Osteocyte (in vitro differentiated cells): Measurements from ENCODE around the gene IL10RB. TPM values are rescaled to one million over a fixed set of nuclear protein-coding genes. Genes with fewer than 3 reads are reported as not detected.

ENCODE experiments used
- DNase-seq: peaks from one replicate; pipeline ENCODE4 v3.0.0; 2021; ENCODE audit warnings: mixed read lengths; ENCODE audit not compliant: unreplicated experiment; ENCODE audit errors: extremely low spot score
- H3K27ac Mint-ChIP-seq: one replicate; pipeline ENCODE4 v1.8.0; 2021; ENCODE audit warnings: mild to moderate bottlenecking, mixed read lengths; ENCODE audit not compliant: unreplicated experiment
- H3K27me3 Mint-ChIP-seq: one replicate; pipeline ENCODE4 v1.8.0; 2021; ENCODE audit warnings: mixed read lengths; ENCODE audit not compliant: unreplicated experiment
- H3K36me3 Mint-ChIP-seq: one replicate; pipeline ENCODE4 v1.8.0; 2021; ENCODE audit warnings: mixed read lengths; ENCODE audit not compliant: unreplicated experiment
- H3K4me1 Mint-ChIP-seq: one replicate; pipeline ENCODE4 v1.8.0; 2021; ENCODE audit warnings: mixed read lengths; ENCODE audit not compliant: unreplicated experiment
- H3K4me3 Mint-ChIP-seq: one replicate; pipeline ENCODE4 v1.8.0; 2021; ENCODE audit warnings: mild to moderate bottlenecking, moderate library complexity, mixed read lengths; ENCODE audit not compliant: unreplicated experiment
- H3K9me3 Mint-ChIP-seq: one replicate; pipeline ENCODE4 v1.8.0; 2021; ENCODE audit warnings: mixed read lengths; ENCODE audit not compliant: unreplicated experiment
- CTCF ChIP-seq: fragments of 200-600 bp; sonication (generic); IDR thresholded peaks from 2 replicates; pipeline ENCODE4 v1.5.0; 2021; ENCODE audit warnings: antibody characterized with exemption, mild to moderate bottlenecking, moderate library complexity
- total RNA-seq: library from RNA; stranded (reverse); gene quantifications from 2 replicates; pipeline ENCODE4 v1.2.1, GENCODE V29; 2021

The IL10RB gene
- total RNA-seq, 1 donor from 2014 or later = 21.1 TPM

GRCh38 chr21:33279330-33279820 lies 13.2 kb downstream of the IL10RB start:
- no peak for DNase-seq
- TF ChIP-seq CTCF = no peak
- H3K4me3 Mint-ChIP-seq = no peak overlapping the region
- H3K9me3 Mint-ChIP-seq = peaks cover 15% of the 10 kb centered on the region
- H3K27me3 Mint-ChIP-seq = no peaks in the 10 kb centered on the region
- peaks cover 48% of the 10 kb centered on the region for H3K36me3 Mint-ChIP-seq
- no peak overlapping the region for H3K27ac Mint-ChIP-seq
- no peaks in the 10 kb centered on the region for H3K4me1 Mint-ChIP-seq

GRCh38 chr21:33281096-33281652 lies 15.0 kb downstream of the IL10RB start:
- Mint-ChIP-seq H3K9me3 (peaks cover 15% of the 10 kb centered on the region), H3K27ac (no peak overlapping the region), H3K4me1 (peaks cover 8% of the 10 kb centered on the region), H3K36me3 (peaks cover 51% of the 10 kb centered on the region), H3K4me3 (no peak overlapping the region), H3K27me3 (no peaks in the 10 kb centered on the region)
- DNase-seq = no peak
- TF ChIP-seq CTCF = no peak

GRCh38 chr21:33283203-33283602 lies 17.0 kb downstream of the IL10RB start:
- no peak for DNase-seq
- no peak for TF ChIP-seq CTCF
- no peaks in the 10 kb centered on the region for H3K27me3 Mint-ChIP-seq
- peaks cover 15% of the 10 kb centered on the region for H3K9me3 Mint-ChIP-seq
- no peak overlapping the region for H3K27ac Mint-ChIP-seq
- no peak overlapping the region for H3K4me3 Mint-ChIP-seq
- H3K4me1 Mint-ChIP-seq = peaks cover 29% of the 10 kb centered on the region
- H3K36me3 Mint-ChIP-seq = peaks cover 41% of the 10 kb centered on the region

- Mint-ChIP-seq H3K36me3 (peaks cover 20% of the 10 kb centered on the region), H3K4me1 (peaks cover 45% of the 10 kb centered on the region), H3K9me3 (no peaks in the 10 kb centered on the region), H3K27me3 (no peaks in the 10 kb centered on the region), H3K4me3 (peak overlapping the region; percentile 27), H3K27ac (peak overlapping the region; percentile 87)
- TF ChIP-seq CTCF = no peak
- no peak for DNase-seq
Observed at GRCh38 chr21:33286076-33286475, 19.9 kb downstream of the IL10RB start.

- no peaks in the 10 kb centered on the region for H3K9me3 Mint-ChIP-seq
- no peak for TF ChIP-seq CTCF
- H3K36me3 Mint-ChIP-seq = peaks cover 20% of the 10 kb centered on the region
- H3K27ac Mint-ChIP-seq = peak overlapping the region; percentile 87
- H3K27me3 Mint-ChIP-seq = no peaks in the 10 kb centered on the region
- peak overlapping the region; percentile 27 for H3K4me3 Mint-ChIP-seq
- H3K4me1 Mint-ChIP-seq = peaks cover 45% of the 10 kb centered on the region
- no peak for DNase-seq
Observed at GRCh38 chr21:33286600-33287456, 20.7 kb downstream of the IL10RB start.
